Activated naive CD8-positive, alpha-beta T cell treated with anti-CD3 and anti-CD28 coated beads for 36 hours (primary cell): ENCODE data around the gene ARAP3. TPM values are rescaled to one million over a fixed set of nuclear protein-coding genes. Genes with fewer than 3 reads are reported as not detected.
A peak's percentile ranks its signal among the peaks of the same experiment; 100 is the strongest.

Experiments used
- DNase-seq: peaks from one replicate; pipeline ENCODE4 v3.0.0; 2021
- H3K27ac Mint-ChIP-seq: one replicate; pipeline ENCODE4 v1.8.0; 2022; ENCODE audit warnings: mild to moderate bottlenecking, moderate library complexity, mixed read lengths
- H3K27me3 Mint-ChIP-seq: one replicate; pipeline ENCODE4 v1.8.0; 2022; ENCODE audit warnings: mild to moderate bottlenecking, mixed read lengths
- H3K36me3 Mint-ChIP-seq: one replicate; pipeline ENCODE4 v1.8.0; 2021; ENCODE audit warnings: mild to moderate bottlenecking, mixed read lengths
- H3K4me1 Mint-ChIP-seq: one replicate; pipeline ENCODE4 v1.8.0; 2021; ENCODE audit warnings: mixed read lengths
- H3K4me3 Mint-ChIP-seq: one replicate; pipeline ENCODE4 v1.8.0; 2022; ENCODE audit warnings: mild to moderate bottlenecking, moderate library complexity, mixed read lengths
- H3K9me3 Mint-ChIP-seq: one replicate; pipeline ENCODE4 v1.8.0; 2022; ENCODE audit warnings: mixed read lengths
- total RNA-seq, 2 experiments: library from RNA; stranded (reverse); gene quantifications; one replicate each; pipeline ENCODE4 v1.2.3, GENCODE V29; 2021

ARAP3 gene
- total RNA-seq, 2 experiments from 2014 or later, result 4.1 to 5.7 TPM

GRCh38 chr5:141668601-141669265 is 13.3 kb downstream of the ARAP3 start:
- Mint-ChIP-seq H3K4me3 (no peak overlapping the region), H3K4me1 (peaks cover 4% of the 10 kb centered on the region), H3K9me3 (no peaks in the 10 kb centered on the region), H3K27ac (no peak overlapping the region), H3K27me3 (no peaks in the 10 kb centered on the region), H3K36me3 (no peaks in the 10 kb centered on the region)
- no peak for DNase-seq

- H3K36me3 Mint-ChIP-seq, result no peaks in the 10 kb centered on the region
- H3K4me1 Mint-ChIP-seq, result peaks cover 4% of the 10 kb centered on the region
- DNase-seq, result no peak
- H3K9me3 Mint-ChIP-seq, result no peaks in the 10 kb centered on the region
- no peak overlapping the region for H3K4me3 Mint-ChIP-seq
- H3K27me3 Mint-ChIP-seq, result no peaks in the 10 kb centered on the region
- H3K27ac Mint-ChIP-seq, result no peak overlapping the region
Observed at GRCh38 chr5:141665995-141666940, 15.8 kb downstream of the ARAP3 start.

- Mint-ChIP-seq H3K9me3 (no peaks in the 10 kb centered on the region), H3K27ac (no peak overlapping the region), H3K27me3 (no peaks in the 10 kb centered on the region), H3K4me3 (no peak overlapping the region), H3K4me1 (peaks cover 4% of the 10 kb centered on the region), H3K36me3 (no peaks in the 10 kb centered on the region)
- peak; percentile 69 for DNase-seq
Observed at GRCh38 chr5:141664733-141665461, 17.1 kb downstream of the ARAP3 start.

- Mint-ChIP-seq H3K36me3 (no peaks in the 10 kb centered on the region), H3K27me3 (no peaks in the 10 kb centered on the region), H3K4me1 (peaks cover 4% of the 10 kb centered on the region), H3K9me3 (no peaks in the 10 kb centered on the region), H3K27ac (no peak overlapping the region), H3K4me3 (no peak overlapping the region)
- DNase-seq, result no peak
Observed at GRCh38 chr5:141663506-141663905, 18.5 kb downstream of the ARAP3 start.

GRCh38 chr5:141662028-141662427 is 20.0 kb downstream of the ARAP3 start:
- no peaks in the 10 kb centered on the region for H3K36me3 Mint-ChIP-seq
- DNase-seq, result no peak
- no peak overlapping the region for H3K4me3 Mint-ChIP-seq
- H3K27ac Mint-ChIP-seq, result no peak overlapping the region
- H3K4me1 Mint-ChIP-seq, result peaks cover 4% of the 10 kb centered on the region
- H3K9me3 Mint-ChIP-seq, result no peaks in the 10 kb centered on the region
- H3K27me3 Mint-ChIP-seq, result no peaks in the 10 kb centered on the region

GRCh38 chr5:141657937-141658545 is 24.0 kb downstream of the ARAP3 start:
- no peak overlapping the region for H3K27ac Mint-ChIP-seq
- H3K27me3 Mint-ChIP-seq, result no peaks in the 10 kb centered on the region
- DNase-seq, result no peak
- no peaks in the 10 kb centered on the region for H3K4me1 Mint-ChIP-seq
- H3K4me3 Mint-ChIP-seq, result no peak overlapping the region
- no peaks in the 10 kb centered on the region for H3K9me3 Mint-ChIP-seq
- peaks cover 3% of the 10 kb centered on the region for H3K36me3 Mint-ChIP-seq

- Mint-ChIP-seq H3K4me1 (no peaks in the 10 kb centered on the region), H3K9me3 (no peaks in the 10 kb centered on the region), H3K4me3 (no peak overlapping the region), H3K27me3 (no peaks in the 10 kb centered on the region), H3K27ac (no peak overlapping the region), H3K36me3 (peaks cover 3% of the 10 kb centered on the region)
- DNase-seq, result no peak
Observed at GRCh38 chr5:141657404-141657803, 24.6 kb downstream of the ARAP3 start.

GRCh38 chr5:141656396-141656795 is 25.6 kb downstream of the ARAP3 start:
- Mint-ChIP-seq H3K9me3 (no peaks in the 10 kb centered on the region), H3K36me3 (peaks cover 3% of the 10 kb centered on the region), H3K27me3 (no peaks in the 10 kb centered on the region), H3K27ac (no peak overlapping the region), H3K4me3 (no peak overlapping the region), H3K4me1 (peaks cover 8% of the 10 kb centered on the region)
- no peak for DNase-seq

- Mint-ChIP-seq H3K4me3 (no peak overlapping the region), H3K36me3 (peaks cover 3% of the 10 kb centered on the region), H3K4me1 (peaks cover 15% of the 10 kb centered on the region), H3K27ac (no peak overlapping the region), H3K27me3 (no peaks in the 10 kb centered on the region), H3K9me3 (no peaks in the 10 kb centered on the region)
- no peak for DNase-seq
Observed at GRCh38 chr5:141655020-141655419, 27.0 kb downstream of the ARAP3 start.

- Mint-ChIP-seq H3K4me1 (peaks cover 20% of the 10 kb centered on the region), H3K27ac (no peak overlapping the region), H3K27me3 (no peaks in the 10 kb centered on the region), H3K36me3 (peaks cover 3% of the 10 kb centered on the region), H3K4me3 (no peak overlapping the region), H3K9me3 (no peaks in the 10 kb centered on the region)
- DNase-seq, result no peak
Observed at GRCh38 chr5:141654298-141654697, 27.7 kb downstream of the ARAP3 start.

- H3K27me3 Mint-ChIP-seq, result no peaks in the 10 kb centered on the region
- peaks cover 5% of the 10 kb centered on the region for H3K36me3 Mint-ChIP-seq
- peak overlapping the region; percentile 42 for H3K27ac Mint-ChIP-seq
- H3K9me3 Mint-ChIP-seq, result no peaks in the 10 kb centered on the region
- no peak for DNase-seq
- peak overlapping the region; percentile 95 for H3K4me3 Mint-ChIP-seq
- H3K4me1 Mint-ChIP-seq, result peaks cover 23% of the 10 kb centered on the region
Observed at GRCh38 chr5:141651728-141652105, 30.3 kb downstream of the ARAP3 start.

GRCh38 chr5:141650851-141651727 is 30.9 kb downstream of the ARAP3 start, which contains the start of gene FCHSD1:
Gene FCHSD1, minus strand, starts transcription at chr5:141651418. Its CDS starts 50 bp downstream, at chr5:141651368.
- peak within 1 kb of the TSS; percentile 95 for H3K4me3 Mint-ChIP-seq
- no peaks in the 10 kb centered on the region for H3K27me3 Mint-ChIP-seq
- peak within 1 kb of the TSS; percentile 92 for H3K27ac Mint-ChIP-seq
- peaks cover 5% of the 10 kb centered on the region for H3K36me3 Mint-ChIP-seq
- H3K9me3 Mint-ChIP-seq, result no peaks in the 10 kb centered on the region
- DNase-seq, result peak; percentile 83
- H3K4me1 Mint-ChIP-seq, result peaks cover 23% of the 10 kb centered on the region

GRCh38 chr5:141649972-141650371 is 32.1 kb downstream of the ARAP3 start:
- no peak for DNase-seq
- H3K27ac Mint-ChIP-seq, result no peak overlapping the region
- H3K9me3 Mint-ChIP-seq, result no peaks in the 10 kb centered on the region
- peak overlapping the region; percentile 44 for H3K4me3 Mint-ChIP-seq
- H3K36me3 Mint-ChIP-seq, result peaks cover 3% of the 10 kb centered on the region
- H3K4me1 Mint-ChIP-seq, result peaks cover 23% of the 10 kb centered on the region
- no peaks in the 10 kb centered on the region for H3K27me3 Mint-ChIP-seq
